Stimulated activated CD8-positive, alpha-beta memory T cell treated with anti-CD3 and anti-CD28 coated beads, Interleukin-2, amount 100 ng/mL, for 1 hour (primary cell): Measurements from ENCODE around the gene FSD1.
A peak's percentile ranks its signal among the peaks of the same experiment; 100 is the strongest.

Experiments
- DNase-seq, 2 donors: peaks; one replicate each; pipeline ENCODE4 v3.0.0-alpha.2; 2020; ENCODE audit warnings: low read depth in 2 of 2

The FSD1 gene

GRCh38 chr19:4365341-4365740 lies 60.9 kb downstream of the FSD1 start:
- DNase-seq, result no peak

- no peak for DNase-seq
Measured at GRCh38 chr19:4365791-4366665, 61.6 kb downstream of the FSD1 start.

GRCh38 chr19:4366666-4367335 lies 62.4 kb downstream of the FSD1 start:
- DNase-seq, result no peak

GRCh38 chr19:4367336-4367723 lies 62.9 kb downstream of the FSD1 start:
- no peak for DNase-seq

GRCh38 chr19:4367781-4368127 lies 63.4 kb downstream of the FSD1 start:
- DNase-seq, result no peak

- DNase-seq, result no peak
Measured at GRCh38 chr19:4368128-4368820, 63.9 kb downstream of the FSD1 start.

GRCh38 chr19:4369109-4369887 lies 64.9 kb downstream of the FSD1 start:
- DNase-seq, result peak; percentile 15 to 45

GRCh38 chr19:4369888-4370260 lies 65.5 kb downstream of the FSD1 start:
- DNase-seq, result peak; percentile 44 to 59

GRCh38 chr19:4370418-4371041 lies 66.1 kb downstream of the FSD1 start:
- DNase-seq, result no peak

GRCh38 chr19:4371247-4372164 lies 67.1 kb downstream of the FSD1 start:
- DNase-seq, result no peak

GRCh38 chr19:4372165-4373012 lies 68.0 kb downstream of the FSD1 start:
- DNase-seq, result no peak

GRCh38 chr19:4373013-4373367 lies 68.6 kb downstream of the FSD1 start:
- no peak for DNase-seq
